WERI-Rb-1 (cell line): ENCODE measurements around the gene DENND1A.

Experiments
- DNase-seq: peaks from one replicate; pipeline ENCODE4 v3.0.0-alpha.2; 2020
- H3K27ac ChIP-seq: fragments of 250-450 bp; sonication (Bioruptor Pico); 2 replicates; pipeline ENCODE4 v1.5.1; 2020; ENCODE audit warnings: mild to moderate bottlenecking, moderate library complexity
- H3K27me3 ChIP-seq: fragments of 250-450 bp; sonication (Bioruptor Pico); 2 replicates; pipeline ENCODE4 v1.5.1; 2021; ENCODE audit warnings: mild to moderate bottlenecking, low read depth, moderate library complexity; ENCODE audit not compliant: insufficient read depth, severe bottlenecking
- H3K36me3 ChIP-seq: fragments of 250-450 bp; sonication (Bioruptor Pico); 2 replicates; pipeline ENCODE4 v1.5.1; 2020; ENCODE audit warnings: mild to moderate bottlenecking, moderate library complexity
- H3K4me3 ChIP-seq: 2 replicates; pipeline ENCODE4 v1.5.1; 2011; ENCODE audit warnings: low read depth, mild to moderate bottlenecking, control low read depth, low read length
- H3K9me3 ChIP-seq: fragments of 250-450 bp; sonication (Bioruptor Pico); 2 replicates; pipeline ENCODE4 v1.5.1; 2021; ENCODE audit warnings: mild to moderate bottlenecking, moderate library complexity; ENCODE audit not compliant: severe bottlenecking
- TF ChIP-seq, protein P1 (sequence below): IDR thresholded peaks from 2 replicates; pipeline ENCODE4 v1.5.1; 2011; ENCODE audit warnings: low read depth, mild to moderate bottlenecking, control low read depth, inconsistent platforms, low read length

DENND1A gene

DNA sequence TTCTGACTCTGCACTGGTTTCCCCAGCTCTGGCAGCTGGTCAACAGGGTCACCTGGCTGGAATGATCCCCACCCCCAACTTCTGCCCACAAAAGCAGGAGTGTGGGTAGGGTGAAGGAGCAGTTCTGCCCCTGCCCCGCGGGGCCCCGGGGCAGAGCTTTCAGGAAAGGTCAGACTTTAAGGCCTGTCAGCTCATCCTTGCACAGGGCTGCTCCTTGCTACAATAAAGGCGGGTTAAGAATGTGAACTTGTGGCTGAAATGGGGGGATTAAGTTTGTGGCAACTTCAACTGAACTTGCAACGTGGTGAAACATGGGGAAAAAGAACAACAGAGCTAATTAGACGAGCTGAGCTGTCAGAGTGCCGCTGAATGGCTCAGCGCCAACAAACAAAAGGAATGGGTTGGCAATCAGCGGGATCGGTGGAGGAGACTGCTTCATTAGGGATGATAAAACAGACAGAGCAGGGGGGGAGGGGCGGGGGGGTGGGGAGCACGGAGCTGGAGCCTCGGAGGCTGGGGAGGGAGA is 523.2 kb downstream of the DENND1A start:
- TF ChIP-seq, protein P1, sequence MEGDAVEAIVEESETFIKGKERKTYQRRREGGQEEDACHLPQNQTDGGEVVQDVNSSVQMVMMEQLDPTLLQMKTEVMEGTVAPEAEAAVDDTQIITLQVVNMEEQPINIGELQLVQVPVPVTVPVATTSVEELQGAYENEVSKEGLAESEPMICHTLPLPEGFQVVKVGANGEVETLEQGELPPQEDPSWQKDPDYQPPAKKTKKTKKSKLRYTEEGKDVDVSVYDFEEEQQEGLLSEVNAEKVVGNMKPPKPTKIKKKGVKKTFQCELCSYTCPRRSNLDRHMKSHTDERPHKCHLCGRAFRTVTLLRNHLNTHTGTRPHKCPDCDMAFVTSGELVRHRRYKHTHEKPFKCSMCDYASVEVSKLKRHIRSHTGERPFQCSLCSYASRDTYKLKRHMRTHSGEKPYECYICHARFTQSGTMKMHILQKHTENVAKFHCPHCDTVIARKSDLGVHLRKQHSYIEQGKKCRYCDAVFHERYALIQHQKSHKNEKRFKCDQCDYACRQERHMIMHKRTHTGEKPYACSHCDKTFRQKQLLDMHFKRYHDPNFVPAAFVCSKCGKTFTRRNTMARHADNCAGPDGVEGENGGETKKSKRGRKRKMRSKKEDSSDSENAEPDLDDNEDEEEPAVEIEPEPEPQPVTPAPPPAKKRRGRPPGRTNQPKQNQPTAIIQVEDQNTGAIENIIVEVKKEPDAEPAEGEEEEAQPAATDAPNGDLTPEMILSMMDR, result no peak
- H3K36me3 ChIP-seq, result peaks cover 11% of the 10 kb centered on the region
- H3K27me3 ChIP-seq, result no peaks in the 10 kb centered on the region
- no peak overlapping the region for H3K27ac ChIP-seq
- no peak overlapping the region for H3K4me3 ChIP-seq
- H3K9me3 ChIP-seq, result no peaks in the 10 kb centered on the region
- no peak for DNase-seq

DNA sequence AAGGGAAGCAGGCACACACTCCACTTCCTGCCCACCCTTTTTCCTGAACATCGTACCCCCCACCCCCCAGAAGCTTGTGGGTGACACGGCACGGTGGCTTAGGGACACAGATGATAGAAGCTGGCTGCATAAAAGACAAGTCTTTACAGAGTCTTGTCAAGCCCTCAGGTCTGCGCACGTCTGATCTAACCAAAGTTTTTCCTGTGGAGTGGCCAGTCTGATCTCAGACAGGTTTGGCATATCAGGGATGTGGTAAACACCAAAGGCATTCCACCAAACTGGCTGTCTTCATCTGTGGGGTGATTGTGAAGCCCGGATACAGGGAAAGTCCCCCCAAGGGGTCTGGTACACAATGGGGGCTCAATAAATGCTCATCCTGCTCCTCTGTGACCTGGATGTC is 523.9 kb downstream of the DENND1A start:
- DNase-seq, result no peak
- Histone ChIP-seq H3K27me3 (no peaks in the 10 kb centered on the region), H3K36me3 (peaks cover 17% of the 10 kb centered on the region), H3K4me3 (no peak overlapping the region), H3K9me3 (no peaks in the 10 kb centered on the region), H3K27ac (no peak overlapping the region)
- TF ChIP-seq, protein P1, result no peak

DNA sequence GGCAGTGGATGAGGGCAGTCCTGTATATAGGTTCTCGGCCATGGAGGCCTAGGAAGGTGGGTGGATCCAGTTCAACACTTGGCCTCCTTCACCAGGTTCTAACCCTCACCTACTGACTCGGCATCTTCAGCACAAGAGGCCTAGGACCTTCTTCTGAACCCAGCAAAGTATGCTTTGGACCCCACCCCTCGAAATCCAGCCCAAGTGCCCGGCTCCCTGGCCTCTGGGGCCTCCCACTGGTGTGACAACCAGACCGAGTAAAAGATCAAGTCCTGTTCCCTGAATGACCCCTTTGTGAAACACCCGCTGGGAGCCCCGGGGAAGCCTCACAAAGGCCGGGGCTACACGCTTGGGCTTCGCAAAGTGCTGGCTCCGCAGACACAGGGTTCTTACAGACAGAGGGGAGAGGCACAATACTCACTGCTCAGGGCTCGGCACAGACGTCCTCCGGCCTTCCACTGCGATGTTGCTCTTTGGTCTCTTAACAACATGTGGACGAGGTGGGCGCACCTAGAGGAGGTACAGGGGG is 526.9 kb downstream of the DENND1A start:
- no peak for DNase-seq

DNA sequence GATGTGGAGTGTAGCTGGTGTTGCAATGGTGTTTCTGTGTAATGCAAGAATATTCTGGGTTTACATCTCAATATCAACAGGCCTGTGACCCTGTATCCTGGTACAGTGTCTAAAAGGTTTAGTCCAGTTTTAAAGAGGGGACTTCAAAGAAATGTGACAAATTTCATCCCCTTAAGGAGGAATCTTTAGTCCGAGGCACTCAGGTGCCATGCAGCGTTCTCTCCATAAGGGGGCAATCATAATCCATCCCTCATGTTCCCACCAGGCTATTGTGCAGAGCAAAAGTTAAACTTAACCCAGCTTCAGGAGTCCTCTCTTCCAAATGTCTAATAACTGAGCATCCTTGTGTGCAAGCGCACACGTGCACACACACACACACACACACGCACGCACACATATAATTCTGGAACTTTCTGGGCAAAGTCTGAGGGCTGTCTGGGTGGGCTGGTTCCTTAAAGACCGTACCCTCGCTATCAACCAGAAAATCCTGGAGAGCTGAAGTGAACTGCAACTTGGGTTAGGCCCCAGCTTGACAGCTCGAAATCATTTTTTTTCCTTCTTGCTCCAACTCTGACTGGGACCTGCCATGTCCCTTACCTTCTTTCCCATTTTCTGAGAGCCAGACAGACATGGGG is 527.9 kb downstream of the DENND1A start:
- DNase-seq, result peak; percentile 53
- Histone ChIP-seq H3K36me3 (peaks cover 21% of the 10 kb centered on the region), H3K4me3 (no peak overlapping the region), H3K27ac (no peak overlapping the region), H3K27me3 (no peaks in the 10 kb centered on the region), H3K9me3 (no peaks in the 10 kb centered on the region)
- TF ChIP-seq, protein P1, result peak; percentile 90

More for the DNA sequence above, 526.9 kb downstream of the DENND1A start:
- peaks cover 21% of the 10 kb centered on the region for H3K36me3 ChIP-seq
- no peak overlapping the region for H3K4me3 ChIP-seq
- no peak overlapping the region for H3K27ac ChIP-seq
- TF ChIP-seq, protein P1, result no peak
- H3K9me3 ChIP-seq, result no peaks in the 10 kb centered on the region
- H3K27me3 ChIP-seq, result no peaks in the 10 kb centered on the region

DNA sequence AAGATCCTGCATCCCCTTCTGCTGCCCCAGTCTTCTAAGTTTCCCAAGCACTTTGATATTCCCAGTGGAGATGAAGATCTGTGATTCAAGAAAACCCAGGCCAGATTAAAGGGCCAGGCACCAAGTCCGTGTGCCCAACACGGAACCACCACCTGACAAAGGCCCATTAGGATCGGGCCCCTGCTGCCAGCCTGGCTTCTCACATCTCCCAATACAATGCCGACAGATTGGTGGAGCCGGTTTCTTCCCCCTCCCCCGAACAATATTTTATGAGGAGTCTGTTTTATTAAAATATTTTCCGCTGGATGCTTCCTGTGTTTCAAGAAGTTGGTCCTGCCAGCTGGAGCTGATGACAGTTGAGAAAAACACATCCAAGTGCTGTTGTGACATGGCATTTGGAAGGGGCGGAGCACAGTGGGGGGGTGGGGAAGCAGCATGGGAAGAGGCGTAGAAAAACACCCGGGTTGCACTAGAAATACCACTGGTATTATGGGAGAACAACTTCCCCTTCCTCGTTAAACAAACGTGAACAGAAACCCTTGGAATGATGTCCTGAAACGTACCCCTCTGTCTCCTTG is 528.9 kb downstream of the DENND1A start:
- no peak for DNase-seq
- Histone ChIP-seq H3K36me3 (peaks cover 21% of the 10 kb centered on the region), H3K4me3 (no peak overlapping the region), H3K27me3 (no peaks in the 10 kb centered on the region), H3K27ac (no peak overlapping the region), H3K9me3 (no peaks in the 10 kb centered on the region)
- TF ChIP-seq, protein P1, result no peak
